Inferior parietal cortex (tissue), 1 donor: ENCODE results near the gene ZNF831.

ENCODE experiments used
- DNase-seq: peaks from one replicate; pipeline ENCODE4 v3.0.0-alpha.2; 2016; ENCODE audit errors: extremely low spot score

Gene ZNF831

GRCh38 chr20:59163631-59164530 is at the start of gene ZNF831:
Gene ZNF831, plus strand, starts transcription at chr20:59163821. Its CDS starts 27,199 bp downstream, at chr20:59191020.
- DNase-seq, result no peak

DNA sequence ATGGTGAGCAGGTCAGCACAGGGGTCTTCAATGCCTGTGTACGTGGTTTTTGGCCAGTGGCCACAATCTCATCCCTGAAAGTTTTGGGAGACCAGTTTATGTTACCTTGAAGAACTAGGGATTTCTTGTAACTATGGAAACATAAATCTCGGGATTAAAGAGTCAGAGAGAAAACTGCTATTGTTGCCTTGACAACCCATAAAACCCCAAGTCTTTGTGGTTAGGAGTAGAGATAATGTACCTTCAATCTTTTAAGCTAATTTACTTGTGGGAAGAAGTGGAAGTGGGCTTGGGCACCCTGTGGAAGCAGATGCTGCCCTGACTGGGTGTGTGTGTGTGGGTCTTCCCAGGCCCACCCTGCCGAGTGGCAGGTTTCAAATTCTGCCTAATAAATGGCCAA is 46.1 kb upstream of the ZNF831 start:
- DNase-seq, result no peak

GRCh38 chr20:59118855-59119254 is 44.8 kb upstream of the ZNF831 start:
- no peak for DNase-seq

DNA sequence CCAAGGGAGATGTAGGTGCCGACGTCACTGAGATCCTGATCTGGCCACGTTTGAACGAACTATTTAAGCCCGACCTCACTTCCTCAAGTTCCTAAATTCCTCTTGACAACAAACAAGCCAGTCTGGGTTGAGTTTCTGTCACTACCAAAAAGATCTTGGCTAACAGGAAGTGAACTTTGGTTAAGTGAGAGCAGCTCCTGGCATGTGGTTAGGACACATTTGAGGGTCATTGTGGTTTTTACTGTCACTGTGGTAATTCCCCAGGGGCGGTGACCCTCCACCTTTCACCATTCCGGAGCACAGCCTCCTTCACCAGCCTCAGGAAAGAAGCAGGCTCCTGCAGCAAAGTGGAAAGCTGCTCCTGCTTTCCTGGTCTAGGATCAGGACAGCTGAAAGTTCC is 43.1 kb upstream of the ZNF831 start:
- no peak for DNase-seq

DNA sequence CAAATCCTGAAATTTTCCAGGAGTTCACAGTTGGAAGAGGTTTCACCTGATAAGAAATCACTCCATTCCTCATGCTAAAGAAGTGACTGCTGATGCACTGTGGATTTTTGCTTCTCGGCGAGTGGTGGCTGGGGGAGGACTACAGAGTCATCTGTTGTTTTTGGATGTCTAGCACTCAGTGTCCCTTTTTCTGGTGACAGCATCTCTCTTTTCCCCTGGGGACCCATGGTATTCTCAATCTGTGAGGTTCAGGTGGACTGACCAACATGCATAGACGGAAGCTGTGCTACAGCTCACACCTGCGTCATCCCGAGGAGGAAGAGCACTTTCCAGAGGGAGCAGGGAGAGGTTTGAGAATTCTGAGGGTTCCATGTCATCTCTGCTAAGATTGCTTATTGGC is 42.7 kb upstream of the ZNF831 start:
- DNase-seq, result no peak

GRCh38 chr20:59121714-59122565 is 41.7 kb upstream of the ZNF831 start:
- no peak for DNase-seq

DNA sequence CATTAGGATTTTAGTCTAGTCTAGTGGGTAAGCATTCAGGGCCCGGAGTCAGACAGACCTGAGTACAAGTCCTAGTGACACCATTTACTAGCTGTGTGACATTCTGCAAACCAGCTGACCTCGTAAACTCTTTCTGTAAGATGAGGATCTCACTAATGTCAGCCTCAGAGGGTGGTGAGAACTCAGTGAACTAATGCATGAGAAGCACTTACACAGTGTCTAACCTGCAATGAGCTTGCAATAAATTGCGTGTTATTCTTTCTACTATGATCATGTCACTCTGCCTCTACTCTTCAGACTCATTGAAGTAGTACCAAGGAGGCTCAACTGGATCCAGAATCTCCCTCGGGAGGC is 41.1 kb upstream of the ZNF831 start:
- DNase-seq, result no peak

DNA sequence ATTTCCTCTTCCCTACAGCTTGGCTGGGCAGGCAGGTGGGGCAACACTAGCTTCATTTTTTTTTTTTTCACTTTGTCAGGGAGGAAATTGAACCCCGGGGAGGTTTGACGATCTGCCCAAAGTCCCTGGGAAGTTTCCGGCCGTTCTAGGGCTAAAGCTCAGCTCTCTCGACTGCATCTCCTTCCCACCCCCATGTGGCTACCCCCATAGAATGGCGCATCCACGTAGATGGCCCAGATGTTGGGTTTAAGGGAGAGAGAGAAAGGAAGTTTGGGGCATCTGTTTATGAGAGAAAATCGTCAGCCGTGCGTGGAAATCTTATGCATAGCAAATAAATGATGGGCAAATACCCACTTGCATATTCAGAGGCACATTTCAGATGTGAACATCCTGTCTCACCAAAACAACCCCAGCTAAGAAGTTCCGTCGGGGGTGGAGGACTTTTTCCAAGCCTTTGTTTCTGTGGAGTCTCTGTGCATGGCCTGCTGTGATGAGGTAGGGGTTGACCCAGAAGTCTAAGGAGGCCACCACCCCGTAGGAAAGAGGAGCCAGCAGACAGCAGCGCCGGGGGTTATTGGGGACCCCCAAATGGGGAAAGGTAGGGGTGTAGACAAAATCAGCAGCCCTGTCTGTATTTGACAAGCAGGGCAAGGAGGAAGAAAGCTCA is 40.5 kb upstream of the ZNF831 start:
- DNase-seq, result no peak

- no peak for DNase-seq
These were observed 39.9 kb upstream of the ZNF831 start for GRCh38 chr20:59123678-59124255.

DNA sequence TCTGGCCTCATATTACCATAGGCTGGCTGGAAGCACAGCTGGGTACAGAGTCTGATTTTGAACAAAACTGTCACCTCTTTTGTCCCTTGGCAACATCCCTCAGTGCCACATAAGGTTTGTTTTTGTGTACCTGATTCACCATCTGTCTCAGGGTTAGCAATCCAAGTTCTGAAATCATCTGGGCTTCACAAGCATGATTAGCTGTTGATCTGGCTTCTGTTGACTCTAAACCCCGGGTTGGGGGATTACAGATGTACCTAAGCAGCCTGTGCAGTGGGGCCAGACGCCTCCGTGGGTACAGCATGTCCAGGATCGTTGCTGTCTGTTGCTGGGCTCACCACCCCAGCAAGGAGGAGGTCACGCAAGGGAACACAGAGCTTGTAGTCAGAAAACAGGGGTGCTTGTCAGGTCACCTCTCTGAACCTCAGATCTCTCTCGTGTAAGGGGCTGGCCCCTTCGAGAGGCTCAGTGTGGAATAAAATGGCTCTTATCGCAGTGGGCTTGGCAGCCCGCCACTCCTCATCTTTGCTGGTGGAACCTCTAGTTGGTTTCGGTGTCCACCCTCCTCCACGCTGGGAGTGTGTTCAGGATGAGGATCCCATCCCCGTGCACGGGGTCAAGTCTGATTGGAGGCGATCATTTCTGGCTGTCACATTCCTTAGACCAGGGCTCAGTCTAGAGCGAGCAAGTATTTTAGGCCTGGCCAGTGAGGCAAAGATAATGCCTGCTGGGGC is 39.2 kb upstream of the ZNF831 start:
- no peak for DNase-seq

DNA sequence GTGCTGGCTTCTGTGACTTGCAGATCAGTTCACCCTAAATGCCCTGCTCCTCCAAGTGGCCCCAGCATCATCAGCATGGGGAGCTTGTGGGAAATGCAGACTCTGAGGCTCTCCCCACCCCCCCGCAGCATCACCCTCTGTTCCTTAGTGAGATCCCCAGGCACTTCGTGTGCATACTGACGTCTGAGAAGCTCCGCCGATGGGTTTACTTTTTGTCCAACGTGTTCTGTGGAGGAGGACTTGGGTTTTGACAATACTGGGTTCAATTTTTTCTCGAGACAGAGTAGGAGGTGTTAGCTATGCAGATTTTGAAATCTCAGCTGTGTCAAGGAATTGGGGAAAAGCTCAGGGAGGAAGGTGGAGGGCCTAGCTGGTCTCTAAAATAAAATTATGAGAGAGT is 38.3 kb upstream of the ZNF831 start:
- DNase-seq, result no peak

DNA sequence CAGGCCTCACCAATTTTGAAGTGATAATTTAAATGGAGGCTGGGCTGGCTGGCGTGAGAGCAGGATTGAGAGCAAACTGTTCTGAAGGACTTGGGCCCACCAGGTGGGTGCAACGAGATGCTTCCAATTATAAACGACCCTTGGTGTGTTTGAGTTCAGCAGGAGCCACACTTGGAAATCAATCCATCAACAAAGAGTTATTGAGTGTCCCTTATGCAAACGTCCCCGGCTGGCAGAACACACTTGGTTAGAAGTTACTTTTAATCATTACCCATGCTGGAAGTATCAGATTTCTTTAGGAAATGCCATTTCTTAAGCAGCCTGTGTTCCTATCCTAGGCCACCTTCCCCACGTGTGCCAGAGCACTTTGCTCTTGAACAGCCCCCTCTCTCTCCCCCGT is 37.8 kb upstream of the ZNF831 start:
- no peak for DNase-seq

GRCh38 chr20:59127839-59128238 is 35.8 kb upstream of the ZNF831 start:
- DNase-seq, result no peak

- DNase-seq, result peak; percentile 39
These were observed 31.9 kb upstream of the ZNF831 start for GRCh38 chr20:59131551-59132285.

DNA sequence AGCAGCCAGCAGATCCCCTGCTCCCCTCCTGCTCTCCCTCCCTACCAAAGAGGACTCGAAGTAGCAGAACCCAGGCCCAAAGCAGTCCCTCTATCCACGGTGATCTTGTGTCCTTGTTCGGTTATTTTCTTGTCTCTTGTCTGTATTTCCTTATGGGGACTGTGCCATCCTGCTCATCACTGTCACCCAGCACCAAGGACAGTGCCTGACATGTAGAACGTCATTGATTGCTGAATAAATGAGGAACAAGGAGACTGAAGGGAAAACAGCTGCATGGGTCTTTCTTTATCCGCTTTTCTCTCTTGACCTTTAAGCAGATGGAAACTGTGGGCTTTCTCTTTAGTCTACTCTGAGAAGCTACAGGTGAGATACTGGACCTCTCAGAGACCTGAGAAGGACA is 29.4 kb upstream of the ZNF831 start:
- DNase-seq, result no peak

DNA sequence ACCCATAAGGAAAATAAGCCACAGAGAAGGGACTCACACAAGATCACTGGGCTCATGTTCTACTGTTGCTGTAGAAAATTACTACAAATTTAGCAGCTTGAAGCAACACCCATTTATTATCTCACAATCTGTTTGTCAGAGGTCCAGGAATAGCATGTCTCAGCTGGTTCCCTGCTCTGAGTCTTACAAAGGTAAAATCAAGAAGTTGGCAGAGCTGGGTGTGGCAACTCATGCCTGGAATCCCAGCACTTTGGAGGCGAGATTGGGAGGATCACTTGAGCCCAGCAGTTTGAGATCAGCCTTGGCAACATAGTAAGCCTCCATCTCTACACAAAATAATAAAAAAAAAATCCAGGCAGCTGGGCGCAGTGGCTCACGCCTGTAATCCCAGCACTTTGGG is 28.5 kb upstream of the ZNF831 start:
- no peak for DNase-seq

GRCh38 chr20:59136027-59136426 is 27.6 kb upstream of the ZNF831 start:
- DNase-seq, result no peak

GRCh38 chr20:59137532-59137931 is 26.1 kb upstream of the ZNF831 start:
- no peak for DNase-seq

DNA sequence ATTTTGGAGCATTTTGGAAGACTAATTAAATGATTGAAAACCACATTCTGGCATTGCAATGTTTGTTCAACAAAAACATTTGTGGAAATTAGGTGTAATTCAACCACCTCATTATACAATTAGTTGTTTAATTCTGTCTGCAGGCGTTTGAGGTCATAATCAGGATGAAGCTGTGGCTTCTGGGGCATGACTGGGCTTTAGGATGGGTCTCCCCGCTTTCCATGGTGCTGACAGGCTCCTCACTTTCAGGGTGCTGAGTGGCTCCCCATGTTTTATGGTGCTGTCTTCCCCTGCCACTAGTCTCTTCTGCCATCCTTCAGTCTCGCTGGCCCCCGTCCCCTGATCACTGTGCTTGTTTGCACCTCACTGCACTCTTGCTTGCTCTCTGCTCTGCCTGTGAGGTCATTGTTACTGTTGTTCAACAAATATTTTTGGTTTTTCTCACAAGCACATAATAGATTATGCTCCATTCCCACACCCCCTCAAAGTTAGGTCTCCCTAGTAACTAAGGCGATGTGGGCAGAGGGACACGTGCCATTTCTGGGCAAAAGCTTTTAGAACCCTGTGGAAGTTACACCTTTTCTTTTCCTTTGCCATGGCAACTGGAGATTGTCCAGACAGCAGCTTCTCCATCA is 25.4 kb upstream of the ZNF831 start:
- no peak for DNase-seq

DNA sequence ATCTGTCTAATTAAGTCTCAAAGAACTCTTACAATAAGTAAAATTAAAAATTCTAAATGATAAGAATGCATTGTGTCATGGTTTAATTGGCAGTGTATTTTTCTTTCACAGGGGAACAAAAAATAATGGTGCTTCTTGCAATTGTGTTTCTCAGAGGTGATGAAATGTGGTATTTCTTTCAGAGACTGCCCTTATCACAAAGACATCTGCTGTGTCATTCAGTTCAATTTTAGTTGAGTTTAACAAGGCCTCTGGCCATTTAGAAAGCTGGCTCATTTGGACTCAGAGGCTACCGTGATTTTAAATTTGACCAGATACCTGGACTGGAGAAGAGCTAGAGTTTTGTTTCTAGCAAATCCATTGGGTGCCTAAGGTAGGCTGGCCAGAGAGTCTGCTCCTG is 23.6 kb upstream of the ZNF831 start:
- DNase-seq, result no peak
